ENCODE data around the gene GLI3. TPM values are rescaled to one million over a fixed set of nuclear protein-coding genes. Genes with fewer than 3 reads are reported as not detected.

GLI3 gene
- total RNA-seq, 1 donor from 2014 or later, result 2.2 TPM

DNA sequence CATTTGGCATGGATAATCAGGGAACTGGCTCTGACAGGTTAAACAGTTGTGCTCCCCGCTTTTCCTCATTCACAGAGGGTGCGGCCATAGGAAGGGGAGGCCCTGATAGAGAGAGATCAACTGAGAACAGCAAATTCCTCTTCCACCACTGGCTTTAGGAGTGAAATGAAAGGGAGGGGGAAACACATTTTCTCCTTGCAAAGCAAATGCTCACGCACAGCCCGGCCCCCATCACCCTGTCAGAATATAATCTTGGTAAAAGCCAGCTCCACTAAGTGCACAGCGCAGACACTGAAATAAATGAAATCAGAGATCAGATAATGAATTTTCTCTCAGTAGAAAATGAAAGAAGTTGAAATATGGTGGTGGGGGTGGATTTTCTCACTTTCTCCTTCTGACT is 187.2 kb downstream of the GLI3 start:
- TF ChIP-seq, protein P1, sequence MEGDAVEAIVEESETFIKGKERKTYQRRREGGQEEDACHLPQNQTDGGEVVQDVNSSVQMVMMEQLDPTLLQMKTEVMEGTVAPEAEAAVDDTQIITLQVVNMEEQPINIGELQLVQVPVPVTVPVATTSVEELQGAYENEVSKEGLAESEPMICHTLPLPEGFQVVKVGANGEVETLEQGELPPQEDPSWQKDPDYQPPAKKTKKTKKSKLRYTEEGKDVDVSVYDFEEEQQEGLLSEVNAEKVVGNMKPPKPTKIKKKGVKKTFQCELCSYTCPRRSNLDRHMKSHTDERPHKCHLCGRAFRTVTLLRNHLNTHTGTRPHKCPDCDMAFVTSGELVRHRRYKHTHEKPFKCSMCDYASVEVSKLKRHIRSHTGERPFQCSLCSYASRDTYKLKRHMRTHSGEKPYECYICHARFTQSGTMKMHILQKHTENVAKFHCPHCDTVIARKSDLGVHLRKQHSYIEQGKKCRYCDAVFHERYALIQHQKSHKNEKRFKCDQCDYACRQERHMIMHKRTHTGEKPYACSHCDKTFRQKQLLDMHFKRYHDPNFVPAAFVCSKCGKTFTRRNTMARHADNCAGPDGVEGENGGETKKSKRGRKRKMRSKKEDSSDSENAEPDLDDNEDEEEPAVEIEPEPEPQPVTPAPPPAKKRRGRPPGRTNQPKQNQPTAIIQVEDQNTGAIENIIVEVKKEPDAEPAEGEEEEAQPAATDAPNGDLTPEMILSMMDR (IDR thresholded peaks at IDR 0.05), result no peak
- no peak for DNase-seq (ENCODE audit: low spot score in 2 of 2)
- no peaks in the 10 kb centered on the region for H3K9me3 ChIP-seq
- H3K27ac ChIP-seq, result no peak overlapping the region
- no peaks in the 10 kb centered on the region for H3K27me3 ChIP-seq
- intact Hi-C loops (cut with DNase I), result no loop called here
- no peak overlapping the region for H3K4me3 ChIP-seq
- no peaks in the 10 kb centered on the region for H3K4me1 ChIP-seq
- H3K36me3 ChIP-seq, result peaks cover 0 to 14% of the 10 kb centered on the region in 2 donors

DNA sequence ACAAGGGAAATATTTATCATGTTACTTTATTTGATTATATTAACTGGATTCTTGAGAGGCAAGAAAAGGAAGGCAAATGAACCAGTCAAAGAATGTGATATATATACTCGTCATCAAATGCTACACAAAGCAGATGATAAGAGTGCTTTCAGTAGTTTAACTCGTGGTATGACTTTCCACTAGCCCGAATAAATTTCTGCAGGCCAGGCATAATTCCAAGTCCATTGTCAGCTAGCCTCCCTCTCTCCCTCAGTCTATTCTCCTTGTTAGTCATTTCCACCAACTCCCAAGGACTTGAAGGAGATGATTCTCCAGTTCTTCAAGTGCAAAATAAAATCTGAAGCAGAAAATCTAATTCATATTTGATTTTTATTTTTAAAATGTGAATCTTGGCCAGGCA is 190.5 kb downstream of the GLI3 start:
- TF ChIP-seq, protein P1 (IDR thresholded peaks at IDR 0.05), result no peak
- Histone ChIP-seq H3K4me3 (no peak overlapping the region), H3K9me3 (no peaks in the 10 kb centered on the region), H3K36me3 (peaks cover 0 to 14% of the 10 kb centered on the region in 2 donors), H3K27me3 (no peaks in the 10 kb centered on the region), H3K27ac (no peak overlapping the region), H3K4me1 (no peaks in the 10 kb centered on the region)
- no peak for DNase-seq (ENCODE audit: low spot score in 2 of 2)
- intact Hi-C loops (cut with DNase I), result no loop called here

DNA sequence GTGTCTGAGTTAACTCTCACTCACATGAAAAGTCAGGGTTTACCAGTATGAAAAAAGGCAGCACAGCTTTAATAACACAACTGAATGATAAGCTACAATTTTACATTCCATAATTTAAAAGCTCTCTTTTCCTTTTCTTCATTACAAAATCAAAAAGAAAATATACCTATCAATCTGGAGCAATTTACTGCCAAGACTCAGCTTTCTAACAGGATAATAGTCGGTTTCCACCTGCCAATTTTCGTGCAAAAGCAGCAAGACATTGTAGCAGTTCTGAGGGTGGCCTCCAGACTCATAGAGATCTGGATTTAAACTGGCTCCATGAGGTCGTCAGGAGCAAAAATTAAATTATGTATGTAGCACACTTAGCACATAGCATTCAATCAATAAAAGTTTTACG is 191.0 kb downstream of the GLI3 start:
- no peak overlapping the region for H3K4me3 ChIP-seq
- H3K4me1 ChIP-seq, result no peaks in the 10 kb centered on the region
- H3K27me3 ChIP-seq, result no peaks in the 10 kb centered on the region
- intact Hi-C loops (cut with DNase I), result no loop called here
- peaks cover 0 to 14% of the 10 kb centered on the region in 2 donors for H3K36me3 ChIP-seq
- TF ChIP-seq, protein P1 (IDR thresholded peaks at IDR 0.05), result no peak
- no peak for DNase-seq (ENCODE audit: low spot score in 2 of 2)
- no peaks in the 10 kb centered on the region for H3K9me3 ChIP-seq
- H3K27ac ChIP-seq, result no peak overlapping the region

DNA sequence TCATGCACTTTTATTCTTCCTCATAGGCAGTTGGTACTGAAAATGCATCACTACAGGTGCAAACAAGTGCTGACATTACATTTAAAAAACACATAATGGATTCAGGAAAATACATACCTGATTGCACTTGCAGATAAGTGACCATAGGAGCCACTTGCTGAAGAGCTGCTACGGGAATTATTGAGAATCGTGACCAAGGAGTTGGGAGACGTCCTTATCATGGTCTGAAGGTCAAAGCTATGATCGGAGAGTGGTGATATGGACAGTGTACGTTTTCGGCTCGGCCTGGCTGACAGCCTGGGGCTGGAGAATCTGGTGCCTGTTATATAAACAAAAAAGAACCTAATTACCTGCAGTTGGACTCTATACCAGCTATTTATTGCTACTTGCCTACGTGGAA is 197.1 kb downstream of the GLI3 start:
- no peaks in the 10 kb centered on the region for H3K4me1 ChIP-seq
- H3K27ac ChIP-seq, result no peak overlapping the region
- no peaks in the 10 kb centered on the region for H3K9me3 ChIP-seq
- DNase-seq (ENCODE audit: low spot score in 2 of 2), result no peak
- peaks cover 0 to 16% of the 10 kb centered on the region in 2 donors for H3K36me3 ChIP-seq
- H3K27me3 ChIP-seq, result no peaks in the 10 kb centered on the region
- H3K4me3 ChIP-seq, result no peak overlapping the region
- intact Hi-C loops (cut with DNase I), result no loop called here
- TF ChIP-seq, protein P1 (IDR thresholded peaks at IDR 0.05), result no peak

DNA sequence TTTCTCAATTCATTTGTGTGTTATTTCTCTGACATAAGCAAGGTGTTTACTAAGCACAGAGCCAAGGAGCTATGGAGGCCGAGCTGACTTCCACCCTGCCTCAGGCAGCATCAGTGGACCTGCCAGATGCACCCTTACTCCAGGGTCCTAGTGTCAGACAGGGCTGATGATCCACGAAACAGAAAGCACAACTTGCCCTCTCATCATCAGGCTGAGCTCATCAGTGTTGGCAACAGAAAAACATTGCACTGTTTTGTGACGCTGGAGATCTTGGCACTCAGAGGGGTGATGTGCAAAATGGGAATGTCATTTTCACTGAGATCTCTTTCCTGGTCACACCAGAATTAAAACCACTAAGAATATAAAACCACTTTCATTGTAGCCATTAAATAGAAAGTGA is 201.8 kb downstream of the GLI3 start:
- DNase-seq (ENCODE audit: low spot score in 2 of 2), result no peak
- Histone ChIP-seq H3K27ac (no peak overlapping the region), H3K4me3 (no peak overlapping the region), H3K36me3 (peaks cover 0 to 15% of the 10 kb centered on the region in 2 donors), H3K4me1 (no peaks in the 10 kb centered on the region), H3K9me3 (no peaks in the 10 kb centered on the region), H3K27me3 (no peaks in the 10 kb centered on the region)
- TF ChIP-seq, protein P1 (IDR thresholded peaks at IDR 0.05), result no peak
- intact Hi-C loops (cut with DNase I), result no loop called here

DNA sequence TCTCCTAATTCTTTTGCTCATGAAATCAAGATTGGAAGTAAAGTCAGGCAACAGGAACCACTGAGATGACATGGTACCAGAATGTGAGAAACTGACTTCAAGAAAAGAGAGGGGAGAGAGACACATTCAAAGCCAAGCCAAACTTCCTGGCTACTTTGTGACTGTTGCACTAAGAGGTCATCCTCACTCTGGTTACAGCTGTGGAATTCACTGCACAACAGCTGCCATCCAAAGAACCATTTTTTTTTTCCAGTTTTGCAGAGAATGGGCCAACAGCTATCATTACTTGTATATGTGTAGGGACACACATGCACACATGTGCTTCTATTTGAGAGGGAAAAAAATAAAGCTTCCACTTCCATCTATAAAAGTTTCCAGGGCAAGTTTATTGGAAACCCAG is 203.5 kb downstream of the GLI3 start:
- no peaks in the 10 kb centered on the region for H3K4me1 ChIP-seq
- H3K4me3 ChIP-seq, result no peak overlapping the region
- H3K36me3 ChIP-seq, result peaks cover 0 to 11% of the 10 kb centered on the region in 2 donors
- no peaks in the 10 kb centered on the region for H3K9me3 ChIP-seq
- no peak for DNase-seq (ENCODE audit: low spot score in 2 of 2)
- intact Hi-C loops (cut with DNase I), result no loop called here
- TF ChIP-seq, protein P1 (IDR thresholded peaks at IDR 0.05), result no peak
- no peak overlapping the region for H3K27ac ChIP-seq
- no peaks in the 10 kb centered on the region for H3K27me3 ChIP-seq
